Endothelial cell of umbilical vein (primary cell): ENCODE data around the gene AKAP12.

ENCODE experiments used
- CTCF ChIP-seq, 2 donors: IDR thresholded peaks; 1 replicate in 1 of 2; 2 replicates in 1 of 2; pipeline ENCODE4 v1.5.1; 2011; ENCODE audit warnings: low read length in 2 of 2, mild to moderate bottlenecking in 2 of 2, moderate library complexity in 2 of 2, control low read depth in 1 of 2, inconsistent platforms in 1 of 2, low read depth in 1 of 2; ENCODE audit not compliant: insufficient read depth in 1 of 2; ENCODE audit errors: extremely low read depth in 1 of 2
- EZH2 ChIP-seq: IDR thresholded peaks from 2 replicates; pipeline ENCODE4 v1.6.1; 2012; ENCODE audit warnings: borderline replicate concordance, low read depth, mild to moderate bottlenecking, moderate library complexity, low read length, inconsistent platforms; ENCODE audit not compliant: severe bottlenecking
- FOS ChIP-seq: IDR thresholded peaks from 2 replicates; pipeline ENCODE4 v1.6.1; 2011; ENCODE audit warnings: mild to moderate bottlenecking, low read length, moderate library complexity, borderline replicate concordance; ENCODE audit not compliant: insufficient read depth
- GATA2 ChIP-seq: IDR thresholded peaks from 2 replicates; pipeline ENCODE4 v1.7.0; 2011; ENCODE audit warnings: low read depth, mild to moderate bottlenecking, moderate library complexity, mixed read lengths, low read length; ENCODE audit not compliant: insufficient read length, insufficient read depth
- JUN ChIP-seq: IDR thresholded peaks from 2 replicates; pipeline ENCODE4 v1.6.1; 2011; ENCODE audit warnings: borderline replicate concordance, low read depth; ENCODE audit not compliant: insufficient read length, insufficient read depth
- MAX ChIP-seq: IDR thresholded peaks from 2 replicates; pipeline ENCODE4 v1.6.1; 2011; ENCODE audit not compliant: insufficient read depth, insufficient read length
- MYC ChIP-seq: IDR thresholded peaks from one replicate; pipeline ENCODE4 v1.6.1; 2011; ENCODE audit warnings: mild to moderate bottlenecking, low read depth, low read length
- POLR2A ChIP-seq: IDR thresholded peaks from 2 replicates; pipeline ENCODE4 v1.6.1; 2012; ENCODE audit warnings: low read depth, mild to moderate bottlenecking, control low read depth, low read length
- POLR2AphosphoS5 ChIP-seq: IDR thresholded peaks from 2 replicates; pipeline ENCODE4 v1.6.1; 2012; ENCODE audit warnings: low read depth, mild to moderate bottlenecking, control low read depth, low read length, moderate library complexity; ENCODE audit not compliant: insufficient read depth

- TF ChIP-seq CTCF (IDR thresholded peaks at IDR 0.05; ENCODE audit: extremely low read depth in 1 of 2, insufficient read depth in 1 of 2, low read depth in 1 of 2, low read length in 2 of 2) (no peak), EZH2 (no peak), POLR2A (no peak), JUN (no peak), POLR2AphosphoS5 (no peak), MYC (no peak), FOS (no peak), GATA2 (no peak), MAX (no peak)
Observed at GRCh38 chr6:151365233-151365632, 125.5 kb downstream of the AKAP12 start.
